Measurements from ENCODE around the gene FAM174C.
A peak's percentile ranks its signal among the peaks of the same experiment; 100 is the strongest.

Gene FAM174C

DNA sequence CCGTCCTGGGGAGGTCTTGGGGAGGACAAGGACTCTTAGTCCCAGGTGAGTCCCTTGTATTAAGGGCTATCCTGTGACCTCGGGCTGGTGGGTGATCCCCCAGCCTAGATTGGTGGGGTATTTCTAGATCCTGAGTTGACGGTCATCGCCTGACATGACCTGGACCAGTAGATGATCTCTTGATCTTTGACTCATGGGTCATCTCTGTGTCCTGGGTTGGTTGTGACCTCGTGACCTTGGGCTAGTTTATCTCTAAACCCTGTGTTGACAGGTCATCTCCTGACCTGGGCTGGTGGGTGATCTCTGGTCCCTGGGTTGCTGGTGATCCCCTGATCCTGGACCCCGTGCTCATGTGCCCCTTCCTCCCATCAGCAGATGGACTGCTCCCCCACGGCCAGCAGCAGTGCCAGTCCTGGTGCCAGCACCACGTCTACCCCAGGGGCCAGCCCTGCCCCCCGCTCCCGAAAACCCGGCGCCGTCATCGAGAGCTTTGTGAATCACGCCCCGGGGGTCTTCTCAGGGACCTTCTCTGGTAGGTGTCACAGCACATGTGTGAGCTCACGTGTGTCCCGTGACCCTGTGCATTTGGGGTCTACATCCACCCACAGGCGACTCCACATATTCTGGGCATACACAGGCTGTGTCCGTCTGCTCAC is 20.7 kb upstream of the FAM174C start:
- H3K27ac ChIP-seq = peak overlapping the region; percentile 91; the same call in 1 of the 2 replicates

DNA sequence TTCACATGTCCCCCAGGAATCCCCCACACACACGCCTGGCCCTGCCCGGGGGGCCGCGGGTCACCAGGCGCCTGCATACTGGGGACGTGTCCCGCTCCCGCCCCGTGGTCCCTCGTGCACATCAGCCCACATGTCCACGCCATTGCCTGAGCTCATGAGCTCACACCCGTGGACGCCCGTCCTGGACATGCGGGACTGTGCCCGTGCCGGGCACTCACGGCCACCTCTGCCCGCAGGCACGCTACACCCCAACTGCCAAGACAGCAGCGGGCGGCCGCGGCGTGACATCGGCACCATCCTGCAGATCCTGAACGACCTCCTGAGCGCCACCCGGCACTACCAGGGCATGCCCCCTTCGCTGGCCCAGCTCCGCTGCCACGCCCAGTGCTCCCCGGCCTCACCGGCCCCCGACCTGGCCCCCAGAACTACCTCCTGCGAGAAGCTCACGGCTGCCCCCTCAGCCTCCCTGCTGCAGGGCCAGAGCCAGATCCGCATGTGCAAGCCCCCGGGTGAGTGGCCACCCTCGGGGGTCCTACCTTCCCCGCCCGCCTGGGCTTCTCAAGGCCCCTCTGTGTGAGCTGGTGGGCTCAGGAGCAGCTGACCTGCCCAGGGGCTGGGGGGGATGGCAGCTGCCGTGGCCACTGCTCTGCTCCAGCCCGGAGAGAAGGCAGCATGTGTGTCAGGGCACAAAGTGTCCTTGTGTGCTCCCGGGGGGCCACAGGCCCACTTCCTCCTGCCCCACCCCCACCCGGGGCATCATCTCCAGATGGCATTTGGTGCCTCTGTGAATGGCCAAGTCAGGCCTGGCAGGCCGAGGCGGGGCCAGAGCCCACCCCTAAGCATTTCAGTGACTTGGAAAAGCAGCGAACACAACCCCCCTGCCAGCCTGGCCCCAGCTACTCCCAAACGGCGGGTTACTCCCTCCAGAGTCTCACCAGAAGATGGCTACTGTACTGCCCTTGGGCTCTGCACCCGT is 19.9 kb upstream of the FAM174C start:
- no peak overlapping the region for H3K27ac ChIP-seq
- TF ChIP-seq, protein P1, sequence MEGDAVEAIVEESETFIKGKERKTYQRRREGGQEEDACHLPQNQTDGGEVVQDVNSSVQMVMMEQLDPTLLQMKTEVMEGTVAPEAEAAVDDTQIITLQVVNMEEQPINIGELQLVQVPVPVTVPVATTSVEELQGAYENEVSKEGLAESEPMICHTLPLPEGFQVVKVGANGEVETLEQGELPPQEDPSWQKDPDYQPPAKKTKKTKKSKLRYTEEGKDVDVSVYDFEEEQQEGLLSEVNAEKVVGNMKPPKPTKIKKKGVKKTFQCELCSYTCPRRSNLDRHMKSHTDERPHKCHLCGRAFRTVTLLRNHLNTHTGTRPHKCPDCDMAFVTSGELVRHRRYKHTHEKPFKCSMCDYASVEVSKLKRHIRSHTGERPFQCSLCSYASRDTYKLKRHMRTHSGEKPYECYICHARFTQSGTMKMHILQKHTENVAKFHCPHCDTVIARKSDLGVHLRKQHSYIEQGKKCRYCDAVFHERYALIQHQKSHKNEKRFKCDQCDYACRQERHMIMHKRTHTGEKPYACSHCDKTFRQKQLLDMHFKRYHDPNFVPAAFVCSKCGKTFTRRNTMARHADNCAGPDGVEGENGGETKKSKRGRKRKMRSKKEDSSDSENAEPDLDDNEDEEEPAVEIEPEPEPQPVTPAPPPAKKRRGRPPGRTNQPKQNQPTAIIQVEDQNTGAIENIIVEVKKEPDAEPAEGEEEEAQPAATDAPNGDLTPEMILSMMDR (conservative IDR thresholded peaks at IDR 0.05) = no peak

More for the DNA sequence above, 20.7 kb upstream of the FAM174C start:
- TF ChIP-seq, protein P1 (conservative IDR thresholded peaks at IDR 0.05) = no peak

DNA sequence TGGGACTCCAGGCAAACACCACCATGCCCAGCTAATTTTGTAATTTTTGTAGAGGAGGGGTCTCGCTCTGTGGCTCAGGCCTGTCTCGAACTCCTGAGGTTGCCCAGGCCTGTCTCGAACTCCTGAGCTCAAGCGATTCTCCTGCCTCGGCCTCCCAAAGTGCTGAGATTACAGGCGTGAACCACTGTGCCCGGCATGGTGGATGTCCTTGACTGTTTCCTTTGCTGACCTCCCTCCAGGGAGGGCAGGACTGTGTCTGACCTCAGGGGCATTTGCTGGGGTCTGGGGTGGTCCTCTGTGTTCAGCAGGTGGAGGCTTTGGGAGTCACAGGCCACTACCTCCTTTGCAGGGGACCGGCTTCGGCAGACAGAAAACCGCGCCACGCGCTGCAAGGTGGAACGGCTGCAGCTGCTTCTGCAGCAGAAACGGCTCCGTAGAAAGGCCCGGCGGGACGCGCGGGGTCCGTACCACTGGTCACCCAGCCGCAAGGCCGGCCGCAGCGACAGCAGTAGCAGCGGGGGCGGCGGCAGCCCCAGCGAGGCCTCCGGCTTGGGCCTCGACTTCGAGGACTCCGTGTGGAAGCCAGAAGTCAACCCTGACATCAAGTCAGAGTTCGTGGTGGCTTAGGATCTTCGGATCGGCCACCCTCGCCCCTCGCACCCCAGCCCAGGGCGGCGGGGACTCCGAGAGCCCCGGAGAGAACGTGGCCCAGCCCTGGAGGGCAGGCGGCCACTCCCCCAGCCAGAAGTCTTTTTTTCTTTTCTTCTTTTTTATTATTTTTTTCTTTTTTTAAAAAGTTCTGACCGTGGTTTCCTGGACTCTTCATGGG is 18.5 kb upstream of the FAM174C start:
- no peak overlapping the region for H3K27ac ChIP-seq
- TF ChIP-seq, protein P1 (conservative IDR thresholded peaks at IDR 0.05) = no peak

DNA sequence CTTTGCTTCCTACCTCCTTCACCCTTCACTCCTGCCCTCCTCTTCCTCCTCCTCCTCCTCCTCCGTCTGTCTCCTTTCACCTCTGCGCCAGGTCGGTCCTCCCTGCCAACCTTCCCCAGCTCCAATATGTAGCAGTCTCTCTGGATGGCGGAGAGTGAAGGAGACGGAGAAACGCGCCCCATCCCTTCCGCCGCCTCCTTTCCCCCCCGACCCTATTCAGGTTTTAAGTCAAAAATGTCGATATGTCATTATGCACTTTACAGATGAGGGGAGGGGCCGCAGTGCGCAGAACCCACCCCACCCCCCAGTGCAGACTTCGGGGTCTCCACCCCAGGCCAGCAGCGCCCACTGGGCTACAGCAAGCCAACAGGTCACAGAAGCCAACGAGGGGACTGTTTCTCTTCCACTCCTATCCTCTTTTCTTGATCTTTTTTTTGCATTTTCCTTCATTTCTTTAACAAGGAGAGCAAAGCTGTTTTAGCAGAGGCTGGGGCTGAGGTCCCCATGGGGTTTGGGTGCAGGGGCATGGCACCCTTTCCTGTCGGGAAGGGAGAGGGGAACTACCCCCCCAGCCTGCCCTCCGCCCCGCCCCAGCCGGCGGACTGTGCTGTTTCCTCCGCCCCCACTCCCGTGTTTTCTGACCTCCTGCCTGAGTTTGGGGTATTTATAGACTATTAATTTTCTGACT is 17.7 kb upstream of the FAM174C start:
- H3K27ac ChIP-seq = no peak overlapping the region
- TF ChIP-seq, protein P1 (conservative IDR thresholded peaks at IDR 0.05) = no peak

DNA sequence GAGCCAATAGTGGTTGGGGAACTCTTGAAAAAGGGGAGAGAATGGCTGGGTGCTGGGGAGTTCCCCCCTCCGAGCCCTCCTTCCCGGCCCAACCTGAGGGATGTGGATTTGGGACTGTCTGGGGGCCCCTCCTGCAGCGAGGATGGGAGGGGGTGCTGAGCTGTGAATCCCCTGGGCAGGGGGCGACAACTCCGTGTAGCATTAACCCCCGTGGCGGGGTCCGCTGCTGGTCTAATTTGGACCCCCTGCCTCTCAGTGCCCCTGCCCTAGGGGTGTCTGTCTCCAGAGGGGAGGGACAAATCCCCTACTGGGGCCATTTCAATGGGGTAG is 17.2 kb upstream of the FAM174C start:
- TF ChIP-seq, protein P1 (conservative IDR thresholded peaks at IDR 0.05) = no peak
- no peak overlapping the region for H3K27ac ChIP-seq

DNA sequence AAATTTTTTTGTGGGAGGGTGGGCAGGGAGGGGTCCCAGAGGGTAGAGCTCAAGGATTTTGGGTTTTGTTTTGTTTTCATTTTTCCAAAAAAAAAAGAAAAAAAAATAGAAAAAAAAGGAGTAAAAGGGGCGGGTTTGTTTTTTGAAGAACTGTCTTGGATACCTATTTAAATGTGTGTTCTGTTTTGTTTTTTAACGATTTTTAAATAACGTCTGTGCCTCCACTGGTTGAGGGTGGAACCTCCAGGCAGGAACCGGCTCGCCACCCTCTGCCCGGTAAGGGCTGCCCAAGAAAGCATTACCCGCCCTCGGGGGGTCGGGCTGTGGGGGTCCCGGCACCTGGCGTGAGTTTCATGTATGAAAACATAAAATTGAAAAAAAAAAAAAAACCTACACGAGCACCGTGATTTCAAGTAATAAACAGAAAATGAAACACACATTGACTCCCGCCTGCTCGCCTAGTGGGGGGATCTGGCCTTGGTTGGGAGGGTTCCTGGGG is 16.6 kb upstream of the FAM174C start:
- H3K27ac ChIP-seq = no peak overlapping the region

More for the DNA sequence above, 16.6 kb upstream of the FAM174C start:
- TF ChIP-seq, protein P1 (conservative IDR thresholded peaks at IDR 0.05) = no peak
